Liver (tissue), 9 donors: ENCODE data around the gene CCDC33. TPM values are rescaled to one million over a fixed set of nuclear protein-coding genes. Genes with fewer than 3 reads are reported as not detected.

Source experiments
- DNase-seq: peaks from one replicate; pipeline ENCODE4 v3.0.0-alpha.2; 2017; ENCODE audit warnings: low spot score
- H3K27ac ChIP-seq, 2 donors: one replicate each; pipeline ENCODE4 v1.7.0; 2013; ENCODE audit warnings: inconsistent platforms in 2 of 2, low read length in 2 of 2, control low read depth in 1 of 2, low read depth in 1 of 2, mild to moderate bottlenecking in 1 of 2
- H3K27me3 ChIP-seq, 4 donors: one replicate each; pipeline versions ENCODE4 v1.6.1 to v1.7.0; 2013; ENCODE audit warnings: low read length in 3 of 4, inconsistent platforms in 1 of 4, mild to moderate bottlenecking in 1 of 4, moderate library complexity in 1 of 4; ENCODE audit not compliant: control insufficient read depth in 4 of 4, insufficient read depth in 4 of 4
- H3K36me3 ChIP-seq, 4 donors: one replicate each; pipeline versions ENCODE4 v1.6.1 to v1.7.0; 2013; ENCODE audit warnings: low read length in 3 of 4, mild to moderate bottlenecking in 3 of 4, low read depth in 1 of 4, moderate library complexity in 1 of 4; ENCODE audit not compliant: control insufficient read depth in 4 of 4, insufficient read depth in 3 of 4
- H3K4me1 ChIP-seq, 4 donors: one replicate each; pipeline versions ENCODE4 v1.6.1 to v1.7.0; 2013; ENCODE audit warnings: low read length in 3 of 4, mild to moderate bottlenecking in 3 of 4, moderate library complexity in 1 of 4; ENCODE audit not compliant: control insufficient read depth in 4 of 4, insufficient read depth in 4 of 4
- H3K4me3 ChIP-seq, 3 donors: one replicate each; pipeline versions ENCODE4 v1.6.1 to v1.7.0; 2013; ENCODE audit warnings: low read length in 3 of 3, control low read depth in 1 of 3, low read depth in 1 of 3, mild to moderate bottlenecking in 1 of 3
- H3K9ac ChIP-seq, 2 donors: one replicate each; pipeline ENCODE4 v1.7.0; 2013; ENCODE audit warnings: low read length in 2 of 2, mild to moderate bottlenecking in 2 of 2, moderate library complexity in 2 of 2, control low read depth in 1 of 2, low read depth in 1 of 2
- H3K9me3 ChIP-seq, 4 donors: one replicate each; pipeline versions ENCODE4 v1.6.1 to v1.7.0; 2013; ENCODE audit warnings: low read length in 3 of 4; ENCODE audit not compliant: control insufficient read depth in 4 of 4
- EGR1 ChIP-seq, 2 donors: IDR thresholded peaks; 2 replicates each; pipeline ENCODE4 v1.6.1; 2016 to 2018; ENCODE audit warnings: antibody characterized with exemption in 2 of 2, low read depth in 2 of 2
- FOXA1 ChIP-seq: IDR thresholded peaks from 2 replicates; pipeline ENCODE4 v1.6.1; 2016; ENCODE audit warnings: antibody characterized with exemption
- FOXA2 ChIP-seq: IDR thresholded peaks from 2 replicates; pipeline ENCODE4 v1.6.1; 2016; ENCODE audit warnings: antibody characterized with exemption
- GABPA ChIP-seq, 2 donors: IDR thresholded peaks in 1 of 2; conservative IDR thresholded peaks in 1 of 2; 2 replicates each; pipeline ENCODE4 v1.6.1; 2016; ENCODE audit warnings: antibody characterized with exemption in 2 of 2, mild to moderate bottlenecking in 1 of 2, moderate library complexity in 1 of 2
- HNF4A ChIP-seq, 2 donors: conservative IDR thresholded peaks; 2 replicates each; pipeline ENCODE4 v1.6.1; 2016; ENCODE audit warnings: antibody characterized with exemption in 2 of 2, mild to moderate bottlenecking in 2 of 2
- HNF4G ChIP-seq: IDR thresholded peaks from 2 replicates; pipeline ENCODE4 v1.6.1; 2016; ENCODE audit warnings: antibody characterized with exemption
- JUND ChIP-seq, 2 donors: IDR thresholded peaks; 2 replicates each; pipeline ENCODE4 v1.6.1; 2016; ENCODE audit warnings: antibody characterized with exemption in 2 of 2
- NR2F2 ChIP-seq: IDR thresholded peaks from 2 replicates; pipeline ENCODE4 v1.6.1; 2016; ENCODE audit warnings: antibody characterized with exemption
- RAD21 ChIP-seq, 2 donors: IDR thresholded peaks; 2 replicates each; pipeline ENCODE4 v1.6.1; 2016; ENCODE audit warnings: antibody characterized with exemption in 2 of 2, mild to moderate bottlenecking in 2 of 2
- RXRA ChIP-seq, 2 donors: IDR thresholded peaks; 2 replicates each; pipeline ENCODE4 v1.6.1; 2017 to 2018; ENCODE audit warnings: antibody characterized with exemption in 2 of 2, mild to moderate bottlenecking in 1 of 2
- SP1 ChIP-seq: IDR thresholded peaks from 2 replicates; pipeline ENCODE4 v1.6.1; 2018; ENCODE audit warnings: antibody characterized with exemption, mild to moderate bottlenecking
- YY1 ChIP-seq: IDR thresholded peaks from 2 replicates; pipeline ENCODE4 v1.6.1; 2016; ENCODE audit warnings: antibody characterized with exemption, mild to moderate bottlenecking
- WGBS: extraction: QIAGEN DNeasy Blood & Tissue Kit; methylation state at CpG from one replicate; pipeline ENCODE4 v1.1.7; 2013; 5-methylcytosine and 5-hydroxymethylcytosine counted together
- polyA plus RNA-seq, 2 donors: library from polyadenylated mRNA; stranded (reverse) in 1 of 2; unstranded in 1 of 2; fragments of 200-250 nt in 1 of 2; fragments of >200 nt in 1 of 2; fragmentation: Nextera tagmentation in 1 of 2; extraction: Ambion mirVana in 1 of 2; gene quantifications; one replicate each; pipeline versions ENCODE4 v1.2.1 to v1.2.3, GENCODE V29; 2013 to 2015
- total RNA-seq, 2 donors: library from RNA; depleted of rRNA; stranded (reverse); fragments of >200 nt; gene quantifications; one replicate each; pipeline ENCODE4 v1.2.3, GENCODE V29; 2014
- TF ChIP-seq, protein P1 (sequence below): IDR thresholded peaks from 2 replicates; pipeline ENCODE4 v1.6.1; 2016; ENCODE audit warnings: antibody characterized with exemption
- TF ChIP-seq, protein P2 (sequence below): IDR thresholded peaks from 2 replicates; pipeline ENCODE4 v1.6.1; 2016; ENCODE audit warnings: antibody characterized with exemption, mild to moderate bottlenecking
- TF ChIP-seq, protein P3 (sequence below): IDR thresholded peaks from 2 replicates; pipeline ENCODE4 v1.6.1; 2016; ENCODE audit warnings: antibody characterized with exemption
- TF ChIP-seq, protein P4 (sequence below): fragments of 150-350 bp; IDR thresholded peaks from 2 replicates; pipeline ENCODE4 v1.5.1; 2017; ENCODE audit warnings: improper control_type of control experiment, low read depth, low read length; ENCODE audit not compliant: missing input control
- TF ChIP-seq, protein P5 (sequence below): IDR thresholded peaks from 2 replicates; pipeline ENCODE4 v1.6.1; 2016; ENCODE audit warnings: antibody characterized with exemption
- donor health status: healthy.
- donor health status: healthy.
- donor health status: healthy.
- donor health status: healthy.
- donor health status: healthy.

The CCDC33 gene
- total and polyA plus RNA-seq, 4 donors, result not detected

DNA sequence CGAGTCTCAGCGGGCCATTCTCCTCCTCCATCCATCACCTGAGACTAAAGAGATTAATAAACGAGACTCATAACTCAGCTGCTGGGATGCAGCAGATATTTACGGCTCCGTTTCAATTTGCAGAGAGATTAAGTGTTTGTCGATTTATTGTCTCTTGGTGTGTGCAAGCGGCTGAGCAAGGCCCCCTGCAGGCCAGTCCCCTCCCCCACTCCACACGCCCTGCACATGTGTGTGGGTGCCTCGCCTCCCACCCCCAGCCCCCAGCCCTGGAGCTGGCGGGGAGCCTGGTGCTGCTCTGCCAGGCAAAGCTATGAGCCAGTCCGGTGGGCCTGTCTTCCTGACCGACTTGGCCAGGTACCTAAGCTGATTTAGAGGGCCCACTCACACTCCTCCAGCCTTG lies 68.3 kb downstream of the CCDC33 start:
- Histone ChIP-seq H3K9me3 (no peaks in the 10 kb centered on the region), H3K27ac (no peak overlapping the region), H3K27me3 (peaks cover 0 to 20% (median under 1%) of the 10 kb centered on the region in 4 donors), H3K36me3 (no peaks in the 10 kb centered on the region), H3K9ac (no peak overlapping the region), H3K4me3 (no peak overlapping the region), H3K4me1 (no peaks in the 10 kb centered on the region)
- no peak for TF ChIP-seq GABPA (IDR thresholded peaks at IDR 0.05 in 1 of 2, conservative IDR thresholded peaks at IDR 0.05 in 1 of 2)
- TF ChIP-seq, protein P1, sequence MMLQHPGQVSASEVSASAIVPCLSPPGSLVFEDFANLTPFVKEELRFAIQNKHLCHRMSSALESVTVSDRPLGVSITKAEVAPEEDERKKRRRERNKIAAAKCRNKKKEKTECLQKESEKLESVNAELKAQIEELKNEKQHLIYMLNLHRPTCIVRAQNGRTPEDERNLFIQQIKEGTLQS, result no peak
- no peak for TF ChIP-seq SP1
- TF ChIP-seq, protein P2, sequence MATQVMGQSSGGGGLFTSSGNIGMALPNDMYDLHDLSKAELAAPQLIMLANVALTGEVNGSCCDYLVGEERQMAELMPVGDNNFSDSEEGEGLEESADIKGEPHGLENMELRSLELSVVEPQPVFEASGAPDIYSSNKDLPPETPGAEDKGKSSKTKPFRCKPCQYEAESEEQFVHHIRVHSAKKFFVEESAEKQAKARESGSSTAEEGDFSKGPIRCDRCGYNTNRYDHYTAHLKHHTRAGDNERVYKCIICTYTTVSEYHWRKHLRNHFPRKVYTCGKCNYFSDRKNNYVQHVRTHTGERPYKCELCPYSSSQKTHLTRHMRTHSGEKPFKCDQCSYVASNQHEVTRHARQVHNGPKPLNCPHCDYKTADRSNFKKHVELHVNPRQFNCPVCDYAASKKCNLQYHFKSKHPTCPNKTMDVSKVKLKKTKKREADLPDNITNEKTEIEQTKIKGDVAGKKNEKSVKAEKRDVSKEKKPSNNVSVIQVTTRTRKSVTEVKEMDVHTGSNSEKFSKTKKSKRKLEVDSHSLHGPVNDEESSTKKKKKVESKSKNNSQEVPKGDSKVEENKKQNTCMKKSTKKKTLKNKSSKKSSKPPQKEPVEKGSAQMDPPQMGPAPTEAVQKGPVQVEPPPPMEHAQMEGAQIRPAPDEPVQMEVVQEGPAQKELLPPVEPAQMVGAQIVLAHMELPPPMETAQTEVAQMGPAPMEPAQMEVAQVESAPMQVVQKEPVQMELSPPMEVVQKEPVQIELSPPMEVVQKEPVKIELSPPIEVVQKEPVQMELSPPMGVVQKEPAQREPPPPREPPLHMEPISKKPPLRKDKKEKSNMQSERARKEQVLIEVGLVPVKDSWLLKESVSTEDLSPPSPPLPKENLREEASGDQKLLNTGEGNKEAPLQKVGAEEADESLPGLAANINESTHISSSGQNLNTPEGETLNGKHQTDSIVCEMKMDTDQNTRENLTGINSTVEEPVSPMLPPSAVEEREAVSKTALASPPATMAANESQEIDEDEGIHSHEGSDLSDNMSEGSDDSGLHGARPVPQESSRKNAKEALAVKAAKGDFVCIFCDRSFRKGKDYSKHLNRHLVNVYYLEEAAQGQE, result no peak
- TF ChIP-seq, protein P3, sequence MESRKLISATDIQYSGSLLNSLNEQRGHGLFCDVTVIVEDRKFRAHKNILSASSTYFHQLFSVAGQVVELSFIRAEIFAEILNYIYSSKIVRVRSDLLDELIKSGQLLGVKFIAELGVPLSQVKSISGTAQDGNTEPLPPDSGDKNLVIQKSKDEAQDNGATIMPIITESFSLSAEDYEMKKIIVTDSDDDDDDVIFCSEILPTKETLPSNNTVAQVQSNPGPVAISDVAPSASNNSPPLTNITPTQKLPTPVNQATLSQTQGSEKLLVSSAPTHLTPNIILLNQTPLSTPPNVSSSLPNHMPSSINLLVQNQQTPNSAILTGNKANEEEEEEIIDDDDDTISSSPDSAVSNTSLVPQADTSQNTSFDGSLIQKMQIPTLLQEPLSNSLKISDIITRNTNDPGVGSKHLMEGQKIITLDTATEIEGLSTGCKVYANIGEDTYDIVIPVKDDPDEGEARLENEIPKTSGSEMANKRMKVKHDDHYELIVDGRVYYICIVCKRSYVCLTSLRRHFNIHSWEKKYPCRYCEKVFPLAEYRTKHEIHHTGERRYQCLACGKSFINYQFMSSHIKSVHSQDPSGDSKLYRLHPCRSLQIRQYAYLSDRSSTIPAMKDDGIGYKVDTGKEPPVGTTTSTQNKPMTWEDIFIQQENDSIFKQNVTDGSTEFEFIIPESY, result no peak
- TF ChIP-seq RXRA (IDR thresholded peaks at IDR 0.05), result no peak
- no peak for TF ChIP-seq YY1
- no peak for TF ChIP-seq NR2F2
- no peak for TF ChIP-seq RAD21 (IDR thresholded peaks at IDR 0.05)
- no peak for TF ChIP-seq FOXA2
- no peak for TF ChIP-seq EGR1 (IDR thresholded peaks at IDR 0.05; ENCODE audit: low read depth in 2 of 2)
- TF ChIP-seq, protein P4, sequence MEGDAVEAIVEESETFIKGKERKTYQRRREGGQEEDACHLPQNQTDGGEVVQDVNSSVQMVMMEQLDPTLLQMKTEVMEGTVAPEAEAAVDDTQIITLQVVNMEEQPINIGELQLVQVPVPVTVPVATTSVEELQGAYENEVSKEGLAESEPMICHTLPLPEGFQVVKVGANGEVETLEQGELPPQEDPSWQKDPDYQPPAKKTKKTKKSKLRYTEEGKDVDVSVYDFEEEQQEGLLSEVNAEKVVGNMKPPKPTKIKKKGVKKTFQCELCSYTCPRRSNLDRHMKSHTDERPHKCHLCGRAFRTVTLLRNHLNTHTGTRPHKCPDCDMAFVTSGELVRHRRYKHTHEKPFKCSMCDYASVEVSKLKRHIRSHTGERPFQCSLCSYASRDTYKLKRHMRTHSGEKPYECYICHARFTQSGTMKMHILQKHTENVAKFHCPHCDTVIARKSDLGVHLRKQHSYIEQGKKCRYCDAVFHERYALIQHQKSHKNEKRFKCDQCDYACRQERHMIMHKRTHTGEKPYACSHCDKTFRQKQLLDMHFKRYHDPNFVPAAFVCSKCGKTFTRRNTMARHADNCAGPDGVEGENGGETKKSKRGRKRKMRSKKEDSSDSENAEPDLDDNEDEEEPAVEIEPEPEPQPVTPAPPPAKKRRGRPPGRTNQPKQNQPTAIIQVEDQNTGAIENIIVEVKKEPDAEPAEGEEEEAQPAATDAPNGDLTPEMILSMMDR, result no peak
- TF ChIP-seq HNF4G, result no peak
- TF ChIP-seq, protein P5, sequence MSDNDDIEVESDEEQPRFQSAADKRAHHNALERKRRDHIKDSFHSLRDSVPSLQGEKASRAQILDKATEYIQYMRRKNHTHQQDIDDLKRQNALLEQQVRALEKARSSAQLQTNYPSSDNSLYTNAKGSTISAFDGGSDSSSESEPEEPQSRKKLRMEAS, result no peak
- TF ChIP-seq HNF4A (conservative IDR thresholded peaks at IDR 0.05), result no peak
- WGBS, result 63% methylated on average over 12 of the region's 12 CpGs
- DNase-seq, result no peak

DNA sequence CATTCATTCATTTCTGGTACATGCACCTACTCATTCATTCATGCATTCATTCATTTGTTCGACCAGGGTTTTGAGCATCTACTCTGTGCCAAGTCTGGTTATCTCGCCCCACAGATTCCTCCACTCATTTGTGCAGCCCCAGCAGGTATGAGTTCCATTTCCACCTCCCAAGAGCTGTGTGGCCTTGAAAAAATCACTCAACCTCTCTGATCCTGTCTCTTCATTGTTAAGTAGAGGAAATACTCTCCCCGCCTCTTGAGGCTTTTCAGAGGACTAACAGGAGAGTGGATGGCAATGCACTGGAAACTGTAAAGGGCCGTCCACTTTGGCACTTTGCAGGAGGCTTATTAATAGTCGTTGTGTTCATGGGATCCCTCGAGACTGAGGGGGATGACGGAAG lies 69.6 kb downstream of the CCDC33 start:
- Histone ChIP-seq H3K9ac (no peak overlapping the region), H3K4me1 (no peaks in the 10 kb centered on the region), H3K27ac (no peak overlapping the region), H3K27me3 (peaks cover 0 to 14% (median under 1%) of the 10 kb centered on the region in 4 donors), H3K9me3 (no peaks in the 10 kb centered on the region), H3K36me3 (no peaks in the 10 kb centered on the region), H3K4me3 (no peak overlapping the region)
- 76% methylated on average over 7 of the region's 7 CpGs for WGBS
- DNase-seq, result no peak
- TF ChIP-seq NR2F2 (no peak), FOXA1 (no peak), JUND (IDR thresholded peaks at IDR 0.05) (no peak), RAD21 (IDR thresholded peaks at IDR 0.05) (no peak), FOXA2 (no peak), RXRA (IDR thresholded peaks at IDR 0.05) (no peak), GABPA (IDR thresholded peaks at IDR 0.05 in 1 of 2, conservative IDR thresholded peaks at IDR 0.05 in 1 of 2) (no peak)
- TF ChIP-seq, protein P5, result no peak
